ENCODE results near the gene GPR45. TPM values are rescaled to one million over a fixed set of nuclear protein-coding genes. Genes with fewer than 3 reads are reported as not detected.

Gene GPR45
- total and polyA plus RNA-seq, 4 donors: not detected

GRCh38 chr2:105194022-105194675 is 47.4 kb upstream of the GPR45 start (continued):
- TF ChIP-seq NR2F2 (IDR thresholded peaks at IDR 0.05): no peak
- TF ChIP-seq, protein P1, sequence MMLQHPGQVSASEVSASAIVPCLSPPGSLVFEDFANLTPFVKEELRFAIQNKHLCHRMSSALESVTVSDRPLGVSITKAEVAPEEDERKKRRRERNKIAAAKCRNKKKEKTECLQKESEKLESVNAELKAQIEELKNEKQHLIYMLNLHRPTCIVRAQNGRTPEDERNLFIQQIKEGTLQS (IDR thresholded peaks at IDR 0.05): no peak

GRCh38 chr2:105196651-105197050 is 44.9 kb upstream of the GPR45 start:
- no peak for DNase-seq (ENCODE audit: low spot score)
- 89% methylated on average over 4 of the region's 4 CpGs for WGBS
- Histone ChIP-seq H3K36me3 (ENCODE audit: control insufficient read depth in 4 of 4, insufficient read depth in 3 of 4, low read depth in 1 of 4, low read length in 3 of 4) (no peaks in the 10 kb centered on the region), H3K9ac (ENCODE audit: low read depth in 1 of 2, low read length in 2 of 2) (no peak overlapping the region), H3K9me3 (ENCODE audit: control insufficient read depth in 4 of 4, low read length in 3 of 4) (no peaks in the 10 kb centered on the region), H3K4me3 (ENCODE audit: low read depth in 1 of 3, low read length in 3 of 3) (no peak overlapping the region), H3K27ac (ENCODE audit: low read depth in 1 of 2, low read length in 2 of 2) (no peak overlapping the region), H3K27me3 (ENCODE audit: control insufficient read depth in 4 of 4, insufficient read depth in 4 of 4, low read length in 3 of 4) (no peaks in the 10 kb centered on the region), H3K4me1 (ENCODE audit: control insufficient read depth in 4 of 4, insufficient read depth in 4 of 4, low read length in 3 of 4) (no peaks in the 10 kb centered on the region)
- no peak for TF ChIP-seq MAX (IDR thresholded peaks at IDR 0.05)
- TF ChIP-seq, protein P2, sequence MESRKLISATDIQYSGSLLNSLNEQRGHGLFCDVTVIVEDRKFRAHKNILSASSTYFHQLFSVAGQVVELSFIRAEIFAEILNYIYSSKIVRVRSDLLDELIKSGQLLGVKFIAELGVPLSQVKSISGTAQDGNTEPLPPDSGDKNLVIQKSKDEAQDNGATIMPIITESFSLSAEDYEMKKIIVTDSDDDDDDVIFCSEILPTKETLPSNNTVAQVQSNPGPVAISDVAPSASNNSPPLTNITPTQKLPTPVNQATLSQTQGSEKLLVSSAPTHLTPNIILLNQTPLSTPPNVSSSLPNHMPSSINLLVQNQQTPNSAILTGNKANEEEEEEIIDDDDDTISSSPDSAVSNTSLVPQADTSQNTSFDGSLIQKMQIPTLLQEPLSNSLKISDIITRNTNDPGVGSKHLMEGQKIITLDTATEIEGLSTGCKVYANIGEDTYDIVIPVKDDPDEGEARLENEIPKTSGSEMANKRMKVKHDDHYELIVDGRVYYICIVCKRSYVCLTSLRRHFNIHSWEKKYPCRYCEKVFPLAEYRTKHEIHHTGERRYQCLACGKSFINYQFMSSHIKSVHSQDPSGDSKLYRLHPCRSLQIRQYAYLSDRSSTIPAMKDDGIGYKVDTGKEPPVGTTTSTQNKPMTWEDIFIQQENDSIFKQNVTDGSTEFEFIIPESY (IDR thresholded peaks at IDR 0.05): no peak
- TF ChIP-seq RXRA (IDR thresholded peaks at IDR 0.05): no peak
- TF ChIP-seq FOXA1 (IDR thresholded peaks at IDR 0.05): no peak
- no peak for TF ChIP-seq NR2F2 (IDR thresholded peaks at IDR 0.05)
- no peak for TF ChIP-seq YY1 (IDR thresholded peaks at IDR 0.05)
- TF ChIP-seq TAF1 (conservative IDR thresholded peaks at IDR 0.05): no peak
- TF ChIP-seq EGR1 (IDR thresholded peaks at IDR 0.05; ENCODE audit: low read depth in 2 of 2): no peak
- no peak for TF ChIP-seq REST (IDR thresholded peaks at IDR 0.05)
- TF ChIP-seq RAD21 (IDR thresholded peaks at IDR 0.05): no peak
- TF ChIP-seq CTCF (IDR thresholded peaks at IDR 0.05; ENCODE audit: low read depth, low read length, missing input control): no peak
- TF ChIP-seq JUND (IDR thresholded peaks at IDR 0.05): no peak
- TF ChIP-seq SP1 (IDR thresholded peaks at IDR 0.05): no peak
- no peak for TF ChIP-seq HNF4G (IDR thresholded peaks at IDR 0.05)
- TF ChIP-seq, protein P1 (IDR thresholded peaks at IDR 0.05): no peak
- no peak for TF ChIP-seq HNF4A (conservative IDR thresholded peaks at IDR 0.05)
- TF ChIP-seq FOXA2 (IDR thresholded peaks at IDR 0.05): no peak

All from liver (tissue), 9 donors.